Ammon's horn (tissue), 1 donor: Measurements from ENCODE around the gene ENO1.
"Not testable (repeated sequence)": the region's sequence is repeated elsewhere in the genome, so short reads cannot be mapped to it uniquely, and the experiment has no call there.

Source experiments
- DNase-seq: peaks from one replicate; pipeline ENCODE4 v3.0.0-alpha.2; 2016; ENCODE audit warnings: low spot score

The ENO1 gene

GRCh38 chr1:8878448-8878697, at the start of gene ENO1:
Gene ENO1, minus strand, starts transcription at chr1:8878686. Its CDS starts 3,778 bp downstream, at chr1:8874908.
- no peak for DNase-seq

DNA sequence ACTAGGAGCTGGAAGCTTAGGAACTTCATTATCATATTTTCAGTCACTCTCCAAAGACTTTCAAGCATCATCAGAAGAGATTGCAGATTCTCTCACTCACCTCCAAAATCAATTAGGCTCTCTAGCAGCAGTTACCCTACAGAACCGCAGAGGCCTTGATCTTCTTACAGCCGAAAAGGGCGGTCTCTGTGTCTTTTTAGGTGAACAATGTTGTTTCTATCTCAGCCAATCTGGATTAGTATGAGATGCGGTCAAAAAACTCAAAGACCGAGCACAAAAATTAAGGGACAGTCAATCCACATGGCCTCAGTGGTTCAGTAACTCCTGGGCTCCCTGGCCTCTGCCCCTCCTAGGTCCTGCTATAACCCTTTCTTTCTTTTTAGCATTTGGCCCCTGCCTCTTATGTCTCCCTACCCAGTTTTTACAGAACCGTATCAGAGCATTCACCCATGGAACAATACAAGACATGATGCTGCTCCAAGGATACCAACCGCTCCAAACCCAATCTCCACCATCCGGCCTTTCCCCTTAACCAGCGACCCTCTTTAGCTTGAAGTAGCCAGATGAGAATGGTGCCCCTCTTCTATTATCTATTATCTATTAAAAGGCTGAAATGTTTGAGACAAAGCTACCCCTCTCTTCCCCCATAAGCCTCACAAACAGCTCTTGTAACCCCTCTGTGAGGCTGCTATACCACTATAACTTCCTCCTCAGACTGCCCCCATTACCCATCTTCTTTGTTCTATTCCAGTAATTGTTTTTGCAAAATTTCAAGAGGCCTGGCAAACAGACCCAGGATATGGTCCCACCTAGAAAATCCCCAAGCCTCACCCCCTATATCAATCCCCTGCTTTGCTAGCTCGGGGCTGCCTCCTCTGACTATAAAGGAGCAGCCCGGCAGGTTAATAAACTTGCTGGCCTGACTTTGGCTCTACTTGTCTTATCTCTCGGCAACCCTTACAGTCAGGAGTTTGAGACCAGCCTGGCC, 48.5 kb upstream of the ENO1 start:
- no peak for DNase-seq

- no peak for DNase-seq
Observed at GRCh38 chr1:8925960-8926359, 47.5 kb upstream of the ENO1 start.

GRCh38 chr1:8925406-8925805, 46.9 kb upstream of the ENO1 start:
- no peak for DNase-seq

GRCh38 chr1:8922962-8923361, 44.5 kb upstream of the ENO1 start:
- no peak for DNase-seq

GRCh38 chr1:8917536-8917935, 39.0 kb upstream of the ENO1 start:
- not testable (repeated sequence) for DNase-seq

- DNase-seq, result no peak
Observed at GRCh38 chr1:8915446-8915845, 37.0 kb upstream of the ENO1 start.

DNA sequence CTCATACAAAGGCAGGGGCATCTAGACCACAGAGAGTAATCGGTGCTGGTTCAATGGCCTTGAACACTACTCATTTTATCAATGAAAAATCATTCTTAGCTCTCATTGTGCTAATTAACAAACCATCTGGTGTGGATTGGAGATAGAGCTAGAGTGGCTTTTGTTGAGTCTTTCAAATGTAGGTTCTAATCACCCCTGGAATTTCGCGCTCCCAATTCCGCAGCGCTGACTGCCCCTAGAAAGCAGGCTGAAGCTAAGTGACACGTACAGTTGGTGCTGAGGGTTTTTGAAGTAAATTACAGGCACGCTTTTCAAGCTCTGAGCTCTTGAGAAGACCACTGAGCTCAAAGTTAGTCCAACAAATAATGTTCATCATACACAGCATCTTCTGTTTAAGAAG, 36.0 kb upstream of the ENO1 start:
- DNase-seq, result no peak

DNA sequence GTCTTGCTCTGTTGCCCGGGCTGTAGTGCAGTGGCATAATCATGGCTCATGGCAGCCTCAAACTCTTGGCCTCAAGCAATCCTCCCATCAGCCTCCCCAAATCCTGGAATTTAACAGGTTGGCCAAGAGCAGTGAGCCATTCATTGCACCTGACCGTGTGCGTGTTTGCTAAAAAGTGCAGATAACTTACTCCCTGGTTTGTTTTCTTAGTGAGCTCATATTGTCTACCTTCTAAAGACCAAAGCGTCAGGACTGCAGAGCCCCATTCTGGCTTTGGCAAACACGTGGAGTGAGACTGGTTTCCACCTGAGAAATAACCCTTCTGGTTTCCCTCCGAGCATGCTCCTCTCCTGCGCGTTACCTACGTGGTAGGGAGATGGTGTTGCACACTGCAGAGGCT, 35.0 kb upstream of the ENO1 start:
- DNase-seq, result no peak

- DNase-seq, result no peak
Observed at GRCh38 chr1:8911416-8912309, 33.2 kb upstream of the ENO1 start.

GRCh38 chr1:8910914-8911313, 32.4 kb upstream of the ENO1 start:
- no peak for DNase-seq

DNA sequence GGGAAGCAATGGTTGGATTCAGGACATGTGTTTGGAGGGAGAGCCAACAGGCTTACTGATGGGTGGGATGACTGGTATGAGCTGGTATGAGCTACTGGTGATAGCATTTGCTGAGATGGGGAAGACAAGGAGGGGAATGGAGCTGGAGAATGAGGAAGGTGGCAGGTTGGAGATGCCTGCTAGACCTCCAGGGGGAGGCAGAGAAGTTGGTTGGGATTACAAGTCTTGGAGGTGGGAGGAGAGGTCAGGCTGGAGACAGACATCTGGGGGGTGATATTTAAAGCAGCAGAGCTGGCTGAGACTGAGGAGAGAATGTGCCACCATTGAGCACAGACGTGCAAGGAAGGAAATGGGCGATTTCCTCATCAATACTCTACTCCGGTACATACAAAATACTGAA, 31.8 kb upstream of the ENO1 start:
- no peak for DNase-seq

GRCh38 chr1:8908388-8909151, 30.1 kb upstream of the ENO1 start:
- no peak for DNase-seq

DNA sequence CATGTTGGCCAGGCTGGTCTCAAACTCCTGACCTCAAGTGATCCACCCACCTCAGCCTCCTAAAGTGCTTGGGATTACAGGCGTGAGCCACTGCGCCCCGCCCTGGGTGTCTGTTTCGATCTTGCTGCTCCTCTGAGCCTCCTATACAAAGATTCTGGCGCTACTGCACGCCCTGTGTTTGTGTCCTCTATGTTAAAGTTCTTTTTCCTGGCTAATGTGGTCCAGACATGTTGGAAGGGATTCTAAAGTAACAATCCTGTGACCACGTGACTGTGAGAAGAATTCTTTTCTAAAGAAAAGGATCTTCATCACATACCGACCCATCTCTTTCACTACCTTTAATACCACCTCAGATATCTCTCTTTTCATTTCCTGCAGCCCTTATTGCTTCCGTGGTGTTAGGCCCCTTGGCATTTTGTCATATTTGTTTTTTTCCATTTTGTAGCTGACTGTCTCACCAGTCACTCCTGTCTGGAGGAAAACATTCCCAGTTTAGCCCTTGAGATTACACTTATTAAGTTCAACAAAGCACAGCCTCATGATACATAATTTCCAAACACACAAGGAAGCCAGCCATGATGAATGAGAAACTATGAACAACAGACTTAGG, 27.2 kb upstream of the ENO1 start:
- DNase-seq, result no peak

DNA sequence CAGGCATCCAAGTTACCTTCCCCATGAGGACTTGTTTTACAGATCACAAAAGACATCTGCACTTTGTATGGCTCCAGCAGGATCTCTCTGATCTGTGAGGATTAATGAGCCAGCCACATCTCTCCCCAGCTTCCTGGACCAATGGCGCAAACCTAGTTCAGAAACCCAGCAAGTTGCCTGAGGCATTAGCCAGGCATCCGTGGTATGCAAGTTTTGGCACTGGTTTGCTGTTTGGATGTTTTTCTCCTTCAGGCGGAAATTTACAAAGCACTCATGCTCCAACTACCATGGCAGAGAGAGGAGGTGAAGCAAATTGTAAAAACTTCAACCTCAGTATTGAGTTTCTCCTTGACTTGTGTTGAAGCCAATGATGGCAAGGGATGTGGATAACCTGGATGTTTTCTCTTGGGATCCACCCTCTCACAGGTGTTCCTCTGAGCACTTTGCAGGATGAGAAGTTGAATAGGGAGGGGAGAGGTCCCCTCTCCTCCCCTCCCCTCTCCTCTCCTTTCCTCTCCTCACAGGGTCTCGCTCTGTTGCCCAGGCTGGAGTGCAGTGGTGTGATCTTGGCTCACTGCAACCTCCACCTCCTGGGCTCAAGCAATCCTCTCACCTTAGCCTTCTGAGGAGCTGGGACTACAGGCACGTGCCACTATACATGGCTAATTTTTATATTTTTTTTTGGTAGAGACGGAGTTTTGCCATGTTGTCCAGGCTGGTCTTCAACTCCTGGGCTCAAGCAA, 25.6 kb upstream of the ENO1 start:
- DNase-seq, result peak; percentile 59

DNA sequence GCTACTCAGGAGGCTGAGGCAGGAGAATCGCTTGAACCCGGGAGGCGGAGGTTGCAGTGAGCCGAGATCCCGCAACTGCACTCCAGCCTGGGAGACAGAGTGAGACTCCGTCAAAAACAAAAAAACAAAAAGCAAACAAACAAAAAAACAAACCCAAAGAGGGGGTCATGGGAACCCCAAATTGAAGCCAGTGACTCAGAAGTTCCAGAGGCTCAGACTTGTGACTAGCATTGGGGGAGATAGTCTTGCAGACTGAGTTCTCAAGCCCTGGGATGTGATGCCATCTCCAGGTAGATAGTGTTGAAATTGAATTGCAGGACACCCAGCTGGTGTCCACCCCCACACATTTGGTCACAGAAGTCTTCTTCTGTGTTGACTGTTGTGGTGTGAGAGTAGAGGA, 24.9 kb upstream of the ENO1 start:
- no peak for DNase-seq

DNA sequence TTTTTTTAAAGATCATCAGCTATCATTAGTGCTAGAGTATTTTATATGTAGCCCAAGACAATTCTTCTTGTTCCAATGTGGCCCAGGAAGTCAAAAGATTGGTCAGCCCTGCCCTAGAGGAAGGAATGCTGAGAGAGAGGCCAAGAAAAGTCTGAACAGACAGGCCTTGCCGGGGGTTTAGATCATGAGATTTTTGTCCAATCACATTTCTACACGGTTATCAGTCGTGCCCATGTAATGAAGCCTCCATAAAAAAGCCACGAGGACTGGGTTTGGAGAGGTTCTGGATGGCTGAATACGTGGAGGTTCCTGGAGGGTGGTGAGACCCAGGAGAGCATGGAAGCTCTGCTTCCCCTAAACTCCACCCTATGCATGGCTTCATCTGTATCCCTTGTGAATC, 24.3 kb upstream of the ENO1 start:
- no peak for DNase-seq

DNA sequence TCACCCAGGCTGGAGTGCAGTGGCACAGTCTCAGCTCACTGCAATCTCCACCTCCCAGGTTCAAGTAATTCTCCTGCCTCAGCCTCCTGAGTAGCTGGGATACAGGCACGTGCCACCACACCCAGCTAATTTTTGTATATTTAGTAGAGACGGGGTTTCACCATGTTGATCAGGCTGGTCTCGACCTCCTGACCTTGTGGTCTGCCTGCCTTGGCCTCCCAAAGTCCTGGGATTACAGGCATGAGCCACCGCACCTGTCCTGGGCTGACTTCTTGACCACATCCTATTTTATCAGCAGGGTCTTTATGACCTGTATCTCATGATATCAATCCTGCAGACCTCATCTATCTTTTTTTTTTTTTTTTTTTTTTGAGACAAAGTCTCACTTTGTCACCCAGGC, 22.2 kb upstream of the ENO1 start:
- not testable (repeated sequence) for DNase-seq

DNA sequence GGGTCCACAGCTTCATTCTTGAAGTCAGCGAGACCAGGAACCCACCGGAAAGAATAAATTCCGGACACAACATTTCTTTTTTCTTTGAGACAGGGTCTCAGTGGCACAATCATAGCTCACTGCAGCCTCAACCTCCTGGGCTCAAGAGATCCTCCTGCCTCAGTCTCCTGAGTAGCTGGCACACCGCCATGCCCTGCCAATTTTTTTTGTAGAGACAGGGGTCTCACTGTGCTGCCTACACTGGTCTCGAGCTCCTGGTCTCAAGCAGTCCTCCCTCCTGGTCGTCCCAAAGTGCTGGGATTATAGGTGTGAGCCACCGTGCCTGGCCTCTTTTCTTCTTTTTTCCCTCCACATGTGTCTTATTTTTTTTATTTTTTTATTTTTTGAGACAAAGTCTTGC, 20.6 kb upstream of the ENO1 start:
- no peak for DNase-seq

DNA sequence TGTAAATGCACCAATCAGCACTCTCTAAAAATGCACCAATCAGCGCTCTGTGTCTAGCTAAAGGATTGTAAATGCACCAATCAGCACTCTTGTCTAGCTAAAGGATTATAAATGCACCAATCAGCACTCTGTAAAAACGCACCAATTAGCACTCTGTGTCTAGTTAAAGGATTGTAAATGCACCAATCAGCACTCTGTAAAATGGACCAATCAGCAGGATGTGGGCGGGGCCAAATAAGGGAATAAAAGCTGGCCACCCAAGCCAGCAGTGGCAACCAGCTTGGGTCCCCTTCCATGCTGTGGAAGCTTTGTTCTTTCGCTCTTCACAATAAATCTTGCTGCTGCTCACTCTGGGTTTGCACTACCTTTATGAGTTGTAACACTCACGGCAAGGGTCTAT, 19.9 kb upstream of the ENO1 start:
- DNase-seq, result not testable (repeated sequence)

GRCh38 chr1:8897505-8897904, 19.0 kb upstream of the ENO1 start:
- not testable (repeated sequence) for DNase-seq
